Progenitor cell of endocrine pancreas (in vitro differentiated cells): ENCODE results near the gene ATP6V1F. TPM values are rescaled to one million over a fixed set of nuclear protein-coding genes. Genes with fewer than 3 reads are reported as not detected.
A peak's percentile ranks its signal among the peaks of the same experiment; 100 is the strongest.
"Not testable (repeated sequence)": the region's sequence is repeated elsewhere in the genome, so short reads cannot be mapped to it uniquely, and the experiment has no call there.

ENCODE experiments used
- DNase-seq: peaks from one replicate; pipeline ENCODE4 v3.0.0; 2021; ENCODE audit warnings: low spot score; ENCODE audit not compliant: unreplicated experiment
- H3K27ac Mint-ChIP-seq: 2 replicates; pipeline ENCODE4 v1.8.0; 2021; ENCODE audit warnings: mild to moderate bottlenecking, moderate library complexity, mixed read lengths
- H3K27me3 Mint-ChIP-seq: 2 replicates; pipeline ENCODE4 v1.8.0; 2021; ENCODE audit warnings: mixed read lengths
- H3K36me3 Mint-ChIP-seq: 2 replicates; pipeline ENCODE4 v1.8.0; 2022; ENCODE audit warnings: mixed read lengths; ENCODE audit not compliant: insufficient read depth
- H3K4me1 Mint-ChIP-seq: 2 replicates; pipeline ENCODE4 v1.8.0; 2021; ENCODE audit warnings: low read depth, mixed read lengths
- H3K4me3 Mint-ChIP-seq: 2 replicates; pipeline ENCODE4 v1.8.0; 2021; ENCODE audit warnings: low read depth, mild to moderate bottlenecking, moderate library complexity, mixed read lengths
- H3K9me3 Mint-ChIP-seq: 2 replicates; pipeline ENCODE4 v1.8.0; 2021; ENCODE audit warnings: low read depth, mixed read lengths
- total RNA-seq: library from RNA; stranded (reverse); gene quantifications from 2 replicates; pipeline ENCODE4 v1.2.1, GENCODE V29; 2021
- TF ChIP-seq, protein P1 (sequence below): fragments of 200-600 bp; sonication (generic); IDR thresholded peaks from one replicate; pipeline ENCODE4 v1.5.0; 2021; ENCODE audit warnings: antibody characterized with exemption, mild to moderate bottlenecking; ENCODE audit not compliant: unreplicated experiment

Gene ATP6V1F
- total RNA-seq, 1 donor from 2014 or later = 119 TPM

DNA sequence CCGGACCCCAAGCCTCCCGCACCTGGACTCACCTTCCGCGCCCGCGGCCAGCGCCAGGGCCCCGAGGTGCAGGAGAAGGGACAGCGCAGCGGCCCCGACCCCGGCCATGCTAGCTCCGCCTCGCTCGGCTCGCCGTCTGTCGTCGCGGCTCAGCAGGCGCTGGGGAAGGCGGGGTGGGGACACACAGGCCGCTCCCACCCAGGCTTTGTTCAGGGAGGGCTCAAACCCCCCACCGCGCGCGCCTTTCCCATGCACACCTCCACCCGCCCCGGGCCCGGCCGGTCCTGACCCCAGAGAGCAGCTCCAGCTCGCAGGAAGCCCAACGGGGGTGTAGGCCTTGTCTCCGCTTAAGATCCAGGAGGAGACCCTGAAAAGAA is 47.9 kb downstream of the ATP6V1F start, which contains the start of gene KCP:
Gene KCP, minus strand, starts transcription at position 141 of the 377 bp plus-strand sequence. Its CDS starts 33 bp downstream, at position 108.
- Mint-ChIP-seq H3K4me1 (peaks cover 9% of the 10 kb centered on the region), H3K27ac (peak within 1 kb of the TSS; percentile 62), H3K36me3 (no peaks in the 10 kb centered on the region), H3K9me3 (no peaks in the 10 kb centered on the region), H3K4me3 (peak within 1 kb of the TSS; percentile 74), H3K27me3 (peaks cover 35% of the 10 kb centered on the region)
- peak; percentile 36 for DNase-seq
- TF ChIP-seq, protein P1, sequence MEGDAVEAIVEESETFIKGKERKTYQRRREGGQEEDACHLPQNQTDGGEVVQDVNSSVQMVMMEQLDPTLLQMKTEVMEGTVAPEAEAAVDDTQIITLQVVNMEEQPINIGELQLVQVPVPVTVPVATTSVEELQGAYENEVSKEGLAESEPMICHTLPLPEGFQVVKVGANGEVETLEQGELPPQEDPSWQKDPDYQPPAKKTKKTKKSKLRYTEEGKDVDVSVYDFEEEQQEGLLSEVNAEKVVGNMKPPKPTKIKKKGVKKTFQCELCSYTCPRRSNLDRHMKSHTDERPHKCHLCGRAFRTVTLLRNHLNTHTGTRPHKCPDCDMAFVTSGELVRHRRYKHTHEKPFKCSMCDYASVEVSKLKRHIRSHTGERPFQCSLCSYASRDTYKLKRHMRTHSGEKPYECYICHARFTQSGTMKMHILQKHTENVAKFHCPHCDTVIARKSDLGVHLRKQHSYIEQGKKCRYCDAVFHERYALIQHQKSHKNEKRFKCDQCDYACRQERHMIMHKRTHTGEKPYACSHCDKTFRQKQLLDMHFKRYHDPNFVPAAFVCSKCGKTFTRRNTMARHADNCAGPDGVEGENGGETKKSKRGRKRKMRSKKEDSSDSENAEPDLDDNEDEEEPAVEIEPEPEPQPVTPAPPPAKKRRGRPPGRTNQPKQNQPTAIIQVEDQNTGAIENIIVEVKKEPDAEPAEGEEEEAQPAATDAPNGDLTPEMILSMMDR = no peak

DNA sequence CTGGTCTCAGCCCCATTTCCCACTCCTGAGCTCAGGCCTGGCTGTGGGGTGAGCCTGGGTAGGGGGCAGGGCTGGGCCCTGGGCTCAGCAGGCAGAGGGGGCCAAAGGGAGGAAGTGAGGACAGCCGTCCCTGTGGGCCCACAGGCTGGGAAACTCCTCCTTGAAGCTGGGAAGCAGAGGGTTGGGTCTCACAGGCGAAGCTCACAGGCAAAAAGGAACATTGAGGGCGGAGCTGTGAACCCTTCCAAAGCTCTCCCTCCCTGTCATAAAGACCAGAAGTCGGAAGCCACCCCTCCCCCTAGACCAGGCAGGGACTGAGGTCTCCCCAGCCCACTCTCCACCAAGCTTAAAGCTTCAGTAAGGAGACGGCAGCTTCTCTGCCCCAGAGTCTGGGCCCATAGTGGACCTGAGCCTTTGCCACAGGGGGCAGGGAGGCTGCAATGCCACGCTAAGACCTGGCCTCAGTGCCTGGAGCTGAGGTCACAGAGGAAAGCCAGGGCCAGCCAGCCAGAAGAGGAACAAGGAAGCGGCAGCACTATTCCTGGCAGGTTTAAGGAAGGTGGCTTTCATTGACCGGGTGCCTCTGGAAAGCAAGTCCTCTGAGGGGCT is 48.9 kb downstream of the ATP6V1F start:
- DNase-seq = no peak
- Mint-ChIP-seq H3K36me3 (no peaks in the 10 kb centered on the region), H3K27ac (no peak overlapping the region), H3K4me1 (peaks cover 9% of the 10 kb centered on the region), H3K9me3 (no peaks in the 10 kb centered on the region), H3K27me3 (peaks cover 38% of the 10 kb centered on the region), H3K4me3 (peak overlapping the region; percentile 74)
- TF ChIP-seq, protein P1 = no peak

DNA sequence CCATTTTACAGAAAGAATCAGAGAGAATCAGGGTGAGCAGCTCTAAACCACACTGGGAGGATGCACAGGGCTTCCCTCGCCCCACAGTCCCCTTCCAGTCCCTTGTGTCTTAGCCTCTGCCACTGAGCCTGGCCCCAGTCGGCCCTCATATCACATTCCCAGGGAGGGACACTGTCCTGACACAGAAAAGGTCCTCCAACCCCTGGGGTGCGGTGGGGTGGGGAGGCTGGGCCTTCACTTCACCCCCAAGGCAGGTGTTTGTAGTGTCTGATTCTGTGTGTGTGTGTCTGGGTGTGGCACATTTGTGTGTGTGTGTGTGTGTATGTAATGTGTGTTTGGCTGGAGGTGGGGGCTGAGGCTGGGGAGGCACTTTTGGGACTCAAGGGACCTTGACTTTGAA is 49.6 kb downstream of the ATP6V1F start:
- no peaks in the 10 kb centered on the region for H3K9me3 Mint-ChIP-seq
- H3K4me3 Mint-ChIP-seq = no peak overlapping the region
- DNase-seq = no peak
- H3K36me3 Mint-ChIP-seq = no peaks in the 10 kb centered on the region
- TF ChIP-seq, protein P1 = no peak
- peaks cover 9% of the 10 kb centered on the region for H3K4me1 Mint-ChIP-seq
- no peak overlapping the region for H3K27ac Mint-ChIP-seq
- H3K27me3 Mint-ChIP-seq = peaks cover 46% of the 10 kb centered on the region

- not testable (repeated sequence) for DNase-seq
Measured at GRCh38 chr7:128912709-128913495, 50.2 kb downstream of the ATP6V1F start.

DNA sequence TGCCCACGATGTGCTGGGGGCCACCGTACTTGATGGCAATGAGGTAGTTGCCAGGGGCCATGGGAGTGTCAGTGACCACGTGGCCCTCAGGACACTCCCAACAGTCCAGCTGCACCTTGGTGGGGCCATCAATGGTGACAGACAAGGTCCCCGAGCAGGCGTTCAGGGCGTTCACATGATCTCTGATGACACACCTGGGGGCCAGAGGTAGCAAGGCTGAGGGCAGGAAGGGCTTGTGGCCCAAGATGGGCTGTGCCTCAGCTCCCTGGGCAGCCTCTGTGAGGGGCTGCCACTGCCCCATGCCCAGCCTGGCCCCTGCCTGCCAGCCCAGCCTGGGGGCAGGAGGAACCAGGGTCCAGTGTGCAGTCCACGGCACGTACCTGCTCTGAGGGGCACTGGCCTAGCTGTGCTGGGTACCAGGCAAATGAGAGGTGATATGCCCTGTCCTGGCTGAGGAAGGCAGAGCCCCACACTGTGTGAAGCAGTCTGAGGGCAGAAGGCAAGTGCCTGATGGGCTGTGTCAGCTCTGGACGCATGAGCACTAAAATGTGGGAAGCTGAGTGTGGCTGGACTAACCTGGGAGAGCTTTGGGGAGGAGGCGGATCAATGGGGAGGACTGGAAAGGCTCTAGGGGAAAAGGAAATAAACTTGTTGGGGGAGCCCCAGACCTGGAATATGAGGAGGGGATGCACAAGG is 51.4 kb downstream of the ATP6V1F start:
- Mint-ChIP-seq H3K4me1 (peaks cover 9% of the 10 kb centered on the region), H3K27me3 (peaks cover 56% of the 10 kb centered on the region), H3K9me3 (no peaks in the 10 kb centered on the region), H3K36me3 (no peaks in the 10 kb centered on the region), H3K27ac (no peak overlapping the region), H3K4me3 (no peak overlapping the region)
- DNase-seq = no peak
- TF ChIP-seq, protein P1 = no peak

More at GRCh38 chr7:128912709-128913495, 50.2 kb downstream of the ATP6V1F start:
- H3K36me3 Mint-ChIP-seq, H3K4me3 Mint-ChIP-seq, H3K9me3 Mint-ChIP-seq, H3K4me1 Mint-ChIP-seq, H3K27ac Mint-ChIP-seq: not testable (repeated sequence)
- H3K27me3 Mint-ChIP-seq = peaks cover 49% of the 10 kb centered on the region
